ENCODE data around the gene SIRPG.
"Not testable (repeated sequence)": the region's sequence is repeated elsewhere in the genome, so short reads cannot be mapped to it uniquely, and the experiment has no call there.

SIRPG gene

DNA sequence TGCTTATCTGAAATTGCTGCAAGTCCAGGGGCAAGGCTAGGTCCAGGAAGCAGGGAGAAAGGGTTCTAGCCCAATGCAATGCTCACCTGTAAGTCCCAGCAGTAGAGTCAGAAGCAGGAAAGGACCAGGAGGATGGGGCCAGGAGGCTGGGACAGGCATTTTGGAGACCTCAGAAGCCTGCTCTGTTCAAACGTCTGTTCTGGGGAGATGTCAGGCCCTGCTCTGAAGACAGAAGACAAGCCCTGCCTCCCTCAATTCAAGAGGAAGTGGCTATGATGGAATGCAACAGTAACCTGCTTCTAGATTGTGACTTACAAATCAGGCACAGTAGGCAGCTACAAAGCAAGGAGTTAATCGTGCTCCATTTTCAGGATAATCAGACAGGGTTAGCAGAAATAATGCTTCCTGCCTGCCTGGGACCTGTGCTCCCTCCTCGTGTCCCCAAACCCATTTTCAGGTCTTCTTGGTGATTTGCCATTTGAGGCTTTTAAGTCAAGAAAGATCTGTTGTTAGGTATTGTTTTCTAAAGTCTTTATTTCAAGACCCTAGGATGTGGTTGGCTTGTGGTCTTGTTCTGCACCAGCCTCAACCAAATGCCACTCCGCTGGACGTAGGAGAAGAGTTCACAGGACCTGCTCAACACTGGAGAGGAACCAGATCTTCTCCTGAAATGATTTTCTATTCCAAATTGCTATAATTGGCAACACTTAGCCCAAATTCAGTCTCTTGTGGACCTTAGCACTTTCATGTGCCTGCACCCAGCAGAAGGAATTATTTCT is at the start of gene SIRPG:
Gene SIRPG (minus strand): TSS at position 224 of the 779 bp plus-strand sequence. CDS start 65 bp downstream, at position 159.
- DNase-seq (ENCODE audit: low spot score) = peak; percentile 47

DNA sequence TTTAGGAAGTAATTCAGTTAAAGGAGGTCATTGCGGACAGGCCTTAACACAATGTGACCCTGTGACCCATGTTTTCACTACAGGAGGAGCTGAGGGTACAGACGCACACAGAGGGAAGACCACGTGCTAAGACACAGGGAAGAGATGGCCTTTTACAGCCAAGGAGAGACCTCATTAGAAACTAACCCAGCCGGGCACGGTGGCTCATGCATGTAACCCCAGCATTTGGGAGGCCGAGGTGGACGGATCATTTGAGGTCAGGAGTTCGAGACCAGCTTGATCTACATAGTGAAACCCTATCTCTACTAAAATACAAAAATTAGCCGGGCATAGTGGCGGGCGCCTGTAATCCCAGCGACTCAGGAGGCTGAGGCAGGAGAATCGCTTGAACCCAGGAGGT is 49.3 kb upstream of the SIRPG start:
- not testable (repeated sequence) for DNase-seq (ENCODE audit: low spot score)

DNA sequence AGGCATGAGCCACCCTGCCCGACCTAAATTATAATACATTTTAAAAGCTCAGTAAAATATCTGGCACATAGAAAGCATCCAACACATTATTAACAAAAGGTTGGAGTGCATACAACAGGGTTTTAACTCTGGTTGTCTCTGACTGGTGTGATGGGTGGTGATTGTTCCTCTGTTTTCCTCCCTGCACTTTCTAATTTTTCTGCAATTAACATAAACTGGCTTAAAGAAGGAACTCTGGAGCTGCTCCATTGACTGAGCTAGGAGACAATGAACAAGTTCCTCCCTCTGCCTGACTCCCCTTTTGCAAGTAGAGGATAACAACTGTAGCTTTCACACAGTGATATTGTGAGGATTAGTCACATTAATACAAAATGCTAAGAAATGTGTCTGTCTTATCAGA is 48.5 kb upstream of the SIRPG start:
- no peak for DNase-seq (ENCODE audit: low spot score)

DNA sequence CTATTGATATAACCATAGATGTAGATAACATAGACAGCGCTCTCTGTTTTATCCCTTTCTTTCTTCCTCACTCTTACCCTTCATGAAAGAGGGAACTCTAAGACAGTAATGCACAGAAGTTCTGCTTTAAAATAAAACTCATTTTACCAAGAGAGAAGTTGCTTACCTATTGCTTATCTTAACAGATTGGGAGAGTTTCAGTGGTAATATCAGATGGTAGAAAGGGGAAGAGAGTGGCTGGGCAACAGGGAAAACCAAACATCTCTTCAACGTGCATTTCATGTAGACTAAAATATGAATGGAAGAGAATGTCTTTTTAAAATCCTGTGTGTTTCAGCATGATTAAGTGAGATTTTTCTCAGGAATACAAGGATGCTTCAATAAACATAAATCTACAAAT is 45.3 kb upstream of the SIRPG start:
- DNase-seq (ENCODE audit: low spot score) = no peak

DNA sequence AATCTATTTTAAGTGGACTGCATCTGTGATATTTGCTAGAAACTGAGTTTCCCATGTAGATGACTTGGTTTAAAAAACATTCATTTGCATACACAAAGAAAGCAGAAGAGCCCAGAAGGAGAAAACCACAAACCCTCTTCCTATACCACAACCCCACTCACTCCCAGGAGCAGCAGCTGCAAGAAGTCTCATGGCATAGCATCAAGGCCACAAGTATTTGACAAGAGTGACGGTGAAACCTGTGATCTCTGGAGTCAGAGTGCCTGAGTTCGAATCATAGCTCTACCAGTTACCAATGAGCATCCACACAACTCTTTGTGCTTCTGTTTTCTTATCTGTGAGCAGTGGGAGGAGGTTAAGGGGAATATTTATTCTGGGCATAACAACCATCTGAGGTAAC is 44.7 kb upstream of the SIRPG start:
- no peak for DNase-seq (ENCODE audit: low spot score)

DNA sequence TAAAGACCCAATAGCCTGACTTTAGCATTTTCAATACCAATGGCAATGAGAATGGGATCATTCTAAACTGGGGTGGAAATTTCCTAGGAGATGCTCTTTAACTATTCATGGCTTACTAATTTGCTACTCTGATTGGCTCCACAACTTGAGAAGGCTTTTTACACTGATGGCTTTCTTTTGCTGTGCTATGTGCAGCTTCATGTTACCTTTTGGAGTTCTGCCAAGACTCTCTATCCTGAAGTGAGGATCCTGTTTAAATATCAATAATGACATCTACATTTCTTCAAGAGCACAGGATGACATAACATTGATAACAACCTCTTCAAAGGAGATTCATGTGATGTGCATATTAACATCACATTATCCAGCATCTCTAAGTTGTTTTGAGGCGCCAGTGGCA is 43.4 kb upstream of the SIRPG start:
- DNase-seq (ENCODE audit: low spot score) = no peak

DNA sequence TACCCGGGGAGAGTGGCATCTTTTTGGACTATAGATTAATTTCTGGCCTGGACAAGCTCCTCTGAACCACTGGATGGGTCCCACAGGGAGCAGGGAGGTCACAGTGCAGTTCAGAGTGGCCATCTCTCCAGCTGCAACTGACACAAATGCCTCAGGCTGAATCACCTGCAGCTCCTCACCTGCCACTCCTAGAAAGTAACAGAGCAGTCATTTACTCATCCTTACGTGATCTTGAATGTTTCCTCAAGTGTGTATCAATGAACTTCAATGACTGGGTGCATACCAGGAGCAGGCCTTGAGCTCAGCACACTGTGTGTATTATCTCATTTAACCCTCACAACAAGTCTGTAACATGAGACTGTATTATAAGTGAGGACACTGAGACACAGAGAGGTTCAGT is 40.0 kb upstream of the SIRPG start:
- no peak for DNase-seq (ENCODE audit: low spot score)

DNA sequence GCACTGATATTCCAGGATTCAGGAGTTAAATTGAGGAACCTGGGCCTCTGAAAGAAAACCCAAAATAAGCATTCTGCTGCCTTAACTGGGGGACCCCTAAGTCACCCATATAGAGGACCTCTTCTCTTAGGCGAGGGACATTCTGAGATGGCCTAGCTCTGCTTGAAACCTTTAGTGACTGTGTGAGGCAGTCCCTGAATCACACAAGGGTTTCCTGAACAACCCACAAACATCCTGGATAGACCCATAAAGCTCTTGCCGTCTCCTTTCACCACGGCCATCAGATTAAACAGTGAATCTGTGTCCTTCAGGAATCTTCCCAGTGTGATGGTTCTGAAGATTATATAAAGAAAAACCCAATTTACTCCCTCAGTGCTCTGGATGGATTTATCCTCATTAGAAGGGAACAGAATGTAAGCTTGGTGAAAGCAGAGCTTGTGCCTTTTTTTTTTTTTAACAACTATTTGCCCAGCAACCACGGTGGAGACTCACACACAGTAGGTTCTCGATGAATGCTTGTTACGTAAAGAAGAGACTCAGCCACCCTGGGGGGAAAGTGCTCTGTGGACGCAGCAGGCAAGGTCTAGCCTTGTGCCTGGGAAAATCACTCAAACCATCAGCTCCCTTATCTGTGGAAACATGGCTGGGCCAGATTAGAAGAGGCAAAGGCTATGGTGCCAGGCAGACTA is 39.1 kb upstream of the SIRPG start:
- DNase-seq (ENCODE audit: low spot score) = peak; percentile 38

DNA sequence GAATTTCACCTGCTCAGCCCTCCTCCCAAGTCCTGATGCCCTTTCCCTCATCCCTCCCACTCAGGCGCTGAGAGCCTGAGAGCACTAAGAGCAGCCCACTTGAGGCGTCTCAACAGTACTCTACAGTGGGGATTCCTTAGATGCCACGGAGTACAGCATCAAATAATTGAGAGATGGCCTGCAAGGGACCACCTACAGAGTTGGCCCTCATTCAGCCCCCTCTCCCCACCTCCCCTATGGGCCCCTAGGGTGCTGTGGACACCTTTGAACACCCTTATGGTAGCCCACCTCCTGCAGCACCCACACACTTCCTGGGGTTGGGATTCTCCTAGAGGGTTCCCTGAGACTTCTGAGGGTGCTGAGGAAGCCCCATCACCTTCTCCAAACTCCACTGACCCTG is 37.1 kb upstream of the SIRPG start:
- no peak for DNase-seq (ENCODE audit: low spot score)

DNA sequence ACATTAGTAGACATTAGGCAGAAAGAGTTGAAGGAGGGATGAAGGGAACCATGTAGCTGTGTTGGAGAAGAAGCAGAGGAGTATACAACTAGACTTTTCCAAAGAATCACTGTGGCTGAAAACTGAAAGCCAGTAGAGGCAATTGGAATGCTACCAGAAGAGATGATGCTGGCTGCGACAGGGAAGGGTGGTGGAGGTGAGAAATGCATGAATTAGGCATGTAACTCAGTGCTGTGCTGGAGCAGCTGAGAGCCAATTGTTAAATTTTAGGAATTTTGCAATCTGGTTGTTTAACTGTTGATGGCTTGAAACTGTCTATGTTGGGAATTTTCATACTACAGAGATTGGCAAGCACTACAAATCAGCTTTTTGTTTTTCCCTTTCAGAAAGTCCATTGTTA is 35.8 kb upstream of the SIRPG start:
- no peak for DNase-seq (ENCODE audit: low spot score)

DNA sequence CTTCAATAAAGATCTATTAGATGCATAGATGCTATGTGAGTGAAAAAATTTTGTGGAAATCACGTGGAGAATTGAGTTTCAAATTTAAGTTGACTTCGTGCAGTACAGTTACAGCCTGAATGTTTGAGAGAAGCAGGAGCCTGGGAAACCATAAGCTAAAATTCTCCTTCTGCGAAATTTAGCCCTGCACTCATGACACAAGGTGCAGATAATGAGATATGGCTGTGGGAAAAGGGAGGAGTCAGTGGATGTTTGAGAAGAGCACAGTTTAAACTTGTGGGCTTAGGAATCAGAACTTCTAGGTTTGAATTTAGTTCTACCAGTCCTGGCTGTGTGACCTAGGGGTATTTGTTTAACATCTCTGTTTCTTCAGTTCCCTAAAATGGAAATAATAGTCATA is 32.1 kb upstream of the SIRPG start:
- DNase-seq (ENCODE audit: low spot score) = no peak

DNA sequence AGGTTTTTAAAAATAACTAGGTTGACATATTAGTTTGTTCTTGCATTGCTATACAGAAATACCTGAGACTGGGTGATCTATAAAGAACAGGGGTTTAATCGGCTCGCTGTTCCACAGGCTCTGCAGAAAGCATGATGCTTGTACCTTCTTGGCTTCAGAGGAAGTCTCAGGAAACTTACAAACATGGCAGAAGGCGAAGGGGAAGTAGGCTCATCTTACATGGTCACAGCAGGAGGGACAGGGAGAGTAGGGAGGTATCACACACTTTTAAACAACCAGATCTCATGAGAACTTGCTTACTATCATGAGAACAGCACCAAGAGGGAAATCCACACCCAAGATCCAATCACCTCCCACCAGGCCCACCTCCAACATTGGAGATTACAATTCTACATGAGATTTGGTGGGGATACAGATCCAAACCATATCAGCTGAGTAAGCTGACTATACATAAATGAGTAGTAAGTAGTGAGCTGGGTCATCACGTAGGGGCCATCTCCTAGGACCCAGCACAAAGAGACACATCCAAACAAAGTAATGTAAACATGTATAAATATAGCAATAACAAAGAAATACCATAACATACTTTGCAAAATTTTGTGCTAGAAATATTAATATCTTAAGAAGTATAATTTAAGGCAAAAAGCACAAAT is 31.4 kb upstream of the SIRPG start:
- DNase-seq (ENCODE audit: low spot score) = no peak

DNA sequence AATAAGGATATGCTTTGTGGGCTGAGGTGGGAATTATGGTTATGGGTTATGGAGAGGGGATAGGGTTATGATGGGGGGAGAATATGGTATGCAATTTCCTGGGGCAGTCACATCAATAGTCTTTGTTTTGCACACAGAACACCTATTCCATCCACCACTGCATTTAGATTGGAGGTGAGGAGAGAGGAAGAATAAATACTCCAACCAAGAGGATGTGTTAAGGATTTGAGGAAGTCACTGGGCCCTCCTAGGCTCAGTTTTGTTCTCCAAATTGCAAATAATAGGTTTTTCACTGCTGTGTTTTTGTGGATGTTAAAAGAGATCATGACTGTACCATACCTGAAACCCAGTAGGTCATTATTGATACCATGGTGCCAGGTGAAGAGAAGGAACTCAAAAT is 29.5 kb upstream of the SIRPG start:
- DNase-seq (ENCODE audit: low spot score) = no peak

DNA sequence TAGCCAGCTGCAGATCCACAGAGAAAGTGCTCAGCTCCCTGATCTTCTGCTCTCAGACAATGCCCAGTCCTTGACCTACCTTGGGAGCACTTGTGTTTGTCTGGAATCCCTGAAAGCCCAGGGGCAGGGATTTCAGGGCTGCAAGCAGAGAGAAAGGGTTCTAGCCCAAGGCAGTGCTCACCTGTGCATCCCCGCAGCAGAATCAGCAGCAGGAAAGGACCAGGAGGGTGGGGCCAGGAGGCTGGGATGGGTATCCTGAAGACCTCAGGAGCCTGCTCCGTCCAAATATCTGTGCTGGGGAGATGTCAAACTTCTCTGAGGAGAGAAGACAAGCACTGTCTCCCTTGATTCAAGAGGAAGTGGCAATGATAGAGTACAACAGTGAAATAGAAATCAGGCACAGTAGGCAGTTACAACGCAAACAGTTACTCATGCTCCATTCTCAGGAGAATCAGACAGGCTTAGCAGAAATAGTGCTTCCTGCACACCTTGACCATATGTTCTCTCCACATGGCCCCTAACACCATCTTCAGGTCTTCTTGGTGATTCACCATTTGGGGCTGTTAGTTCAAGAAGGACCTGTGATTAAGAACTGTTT is 28.7 kb upstream of the SIRPG start:
- peak; percentile 33 for DNase-seq (ENCODE audit: low spot score)

DNA sequence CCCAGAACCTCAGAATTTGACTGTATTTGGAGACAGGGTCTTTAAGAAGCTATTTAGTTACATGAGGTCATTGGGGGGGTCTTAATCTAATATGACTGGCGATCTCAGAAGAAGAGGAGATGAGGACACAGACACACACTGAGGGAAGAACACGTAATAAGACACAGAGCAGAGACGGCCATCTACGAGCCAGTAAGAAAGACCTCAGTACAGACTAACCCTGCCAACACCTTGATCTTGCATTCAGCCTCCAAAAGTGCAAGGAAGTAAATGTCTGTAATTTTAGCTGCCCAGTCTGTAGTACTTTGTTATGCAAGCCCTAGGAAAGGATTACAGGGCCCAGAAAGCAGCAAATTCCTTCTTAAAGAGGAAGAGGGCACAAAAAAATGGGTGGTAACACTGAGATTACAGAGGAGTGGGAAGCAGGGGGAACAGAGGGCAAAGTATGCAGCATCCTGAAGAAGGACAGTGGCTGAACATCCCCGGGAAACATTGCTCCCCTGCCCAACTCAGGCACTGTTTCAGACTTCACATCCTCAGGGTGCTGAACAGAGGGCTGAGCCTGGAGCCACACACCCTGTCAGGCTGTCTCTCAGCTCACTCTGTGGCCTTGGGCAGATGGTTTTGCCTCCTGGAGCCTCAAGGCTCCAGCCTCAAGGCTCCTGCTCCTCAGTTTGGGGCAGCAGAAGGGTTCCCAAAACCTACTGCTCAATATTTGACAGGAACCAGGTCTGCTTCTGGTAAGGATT is 27.9 kb upstream of the SIRPG start:
- DNase-seq (ENCODE audit: low spot score) = no peak

DNA sequence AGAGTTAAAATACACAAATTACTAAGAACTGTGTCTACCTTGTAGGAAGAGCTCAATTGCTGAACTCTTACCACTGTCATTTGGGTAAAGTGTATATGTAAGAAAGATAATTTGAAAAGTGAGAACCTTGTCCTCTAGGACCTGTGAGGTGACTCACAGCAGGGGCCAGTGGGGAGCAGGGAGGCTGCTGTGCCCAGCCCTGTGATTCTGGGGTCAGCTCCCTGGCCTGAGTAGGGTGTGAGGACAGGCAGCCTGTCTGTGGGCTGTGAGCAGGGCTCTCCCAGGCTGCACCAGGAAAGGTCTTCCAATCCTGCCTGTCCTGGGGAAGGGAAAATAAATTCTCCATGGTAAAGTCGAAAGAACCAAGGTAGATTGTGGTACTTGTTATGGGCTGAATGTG is 27.3 kb upstream of the SIRPG start:
- DNase-seq (ENCODE audit: low spot score) = no peak

DNA sequence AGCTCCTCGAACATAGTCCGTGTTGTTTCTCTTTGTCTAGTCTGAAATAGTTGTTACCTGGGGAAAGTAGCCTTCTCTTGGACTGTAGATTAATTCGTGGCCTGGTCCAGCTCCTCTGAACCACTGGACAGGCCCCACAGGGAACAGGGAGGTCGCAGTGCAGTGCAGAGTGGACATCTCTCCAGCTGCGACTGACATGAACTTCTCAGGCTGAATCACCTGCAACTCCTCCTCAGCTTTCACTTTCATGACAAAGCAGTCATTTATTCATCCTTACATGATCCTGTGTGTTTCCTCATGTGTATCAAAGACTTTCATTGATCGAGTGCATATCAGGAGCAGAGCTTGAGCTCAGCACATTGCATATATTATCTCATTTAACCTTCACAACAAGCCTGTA is 19.1 kb upstream of the SIRPG start:
- no peak for DNase-seq (ENCODE audit: low spot score)

DNA sequence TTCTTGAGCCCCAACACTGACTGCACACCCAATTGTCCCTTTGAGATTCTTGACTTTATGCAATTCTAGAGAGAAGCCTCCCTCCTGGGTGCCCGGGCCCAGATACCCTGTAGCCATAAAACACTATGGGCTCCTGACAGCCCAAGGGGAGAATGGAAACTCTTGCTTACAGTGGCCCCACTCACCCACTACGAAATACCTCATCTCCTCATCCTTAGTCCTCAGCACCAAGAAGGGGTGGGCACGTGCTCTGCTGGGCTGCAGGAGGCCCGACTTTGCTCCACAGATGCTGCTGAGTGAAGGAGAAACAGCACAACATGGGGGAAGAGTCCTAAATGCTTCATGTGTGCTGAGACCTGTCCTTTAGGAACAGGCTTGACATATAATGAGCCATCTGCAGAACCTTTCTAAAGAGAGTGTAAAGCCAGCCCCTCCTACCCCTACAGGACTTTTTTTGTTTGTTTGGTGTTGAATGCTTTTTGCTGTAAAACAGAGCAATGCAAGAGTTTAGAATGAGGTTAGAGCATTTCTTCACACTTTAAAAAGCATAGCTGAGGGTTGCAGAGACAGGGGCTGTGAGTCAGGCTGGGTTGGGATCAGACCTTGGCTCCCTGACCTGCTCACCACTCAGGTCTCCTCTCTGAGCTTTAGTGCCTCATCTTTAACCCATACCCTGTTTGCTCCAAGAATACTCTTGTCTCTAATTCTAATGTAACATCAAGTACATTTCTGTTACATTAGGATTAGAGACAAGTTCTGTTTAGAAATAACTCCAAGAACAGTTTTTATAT is 17.6 kb upstream of the SIRPG start:
- no peak for DNase-seq (ENCODE audit: low spot score)

DNA sequence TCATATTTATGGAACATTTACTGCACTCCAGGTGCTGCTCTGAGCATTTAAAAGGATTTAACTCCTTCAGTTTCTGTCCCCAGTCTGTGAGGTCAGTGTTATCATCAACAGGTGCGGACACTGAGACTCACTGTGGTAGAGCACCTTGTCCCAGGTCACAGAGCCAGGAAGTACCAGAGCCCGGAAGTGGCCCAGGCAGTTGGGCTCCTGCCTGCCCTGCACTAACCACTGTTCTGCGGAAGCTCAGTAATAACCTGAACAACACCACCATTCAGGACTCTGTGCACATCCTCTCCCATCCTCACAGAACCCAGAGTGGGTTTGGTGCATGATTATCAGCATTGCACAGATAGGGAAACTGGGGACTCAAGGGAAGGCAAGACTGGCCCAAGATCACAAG is 16.8 kb upstream of the SIRPG start:
- DNase-seq (ENCODE audit: low spot score) = peak; percentile 52

DNA sequence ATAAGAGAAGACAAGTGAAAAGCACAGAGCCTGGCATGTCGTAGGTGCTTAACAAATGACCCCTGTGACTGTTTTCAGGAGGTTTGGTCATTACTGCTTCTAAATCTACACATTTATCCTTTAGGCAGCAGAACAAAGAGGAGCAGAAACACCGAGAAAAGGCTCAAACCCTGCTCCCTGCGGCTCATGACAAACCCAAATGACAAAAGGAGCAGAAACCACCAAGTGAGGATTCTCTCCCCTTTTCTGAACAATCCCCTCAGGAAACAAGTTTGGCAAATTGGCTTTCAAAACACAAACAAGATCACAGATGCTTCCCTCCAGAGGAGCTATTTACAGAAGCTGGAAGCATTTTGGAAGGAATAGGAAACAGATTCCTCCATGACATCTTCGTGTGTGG is 15.8 kb upstream of the SIRPG start:
- no peak for DNase-seq (ENCODE audit: low spot score)

DNA sequence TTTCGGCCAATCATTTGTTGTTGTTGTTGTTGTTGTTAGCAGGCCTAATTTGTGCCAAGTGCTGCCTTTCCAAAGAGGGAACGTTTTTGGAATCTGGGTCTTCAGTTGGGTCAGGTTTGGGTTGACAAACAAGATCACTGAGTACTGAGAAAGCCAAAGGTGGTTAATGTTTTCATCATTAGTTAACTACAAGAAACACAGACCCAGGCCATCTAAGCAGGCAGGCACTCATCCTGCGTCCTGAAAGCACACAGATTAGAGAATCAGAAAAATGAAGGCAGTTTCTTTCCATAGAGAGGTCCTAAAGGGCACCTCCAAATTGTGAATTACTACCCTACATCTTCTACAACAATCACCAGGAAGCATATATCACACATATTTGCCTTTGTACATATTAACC is 15.1 kb upstream of the SIRPG start:
- DNase-seq (ENCODE audit: low spot score) = no peak

Data from CD4-positive, alpha-beta T cell treated with Interleukin-2 at 100 ng/mL for 4 hours (primary cell).